Measurements from ENCODE around the gene NAGA.
"Not testable (repeated sequence)": the region's sequence is repeated elsewhere in the genome, so short reads cannot be mapped to it uniquely, and the experiment has no call there.

The NAGA gene

GRCh38 chr22:42070517-42071422 lies at the start of gene NAGA:
Gene NAGA (minus strand): TSS chr22:42070812. CDS start chr22:42070297, 515 bp downstream.
- Histone ChIP-seq H3K4me3 (ENCODE audit: low read length, poor library complexity, severe bottlenecking) (peak within 1 kb of the TSS; percentile 78), H2AFZ (ENCODE audit: low read length) (peak within 1 kb of the TSS; percentile 68), H3K4me2 (ENCODE audit: low read depth, low read length, poor library complexity, severe bottlenecking) (peak within 1 kb of the TSS; percentile 86), H3K9me3 (ENCODE audit: insufficient read depth, low read depth, low read length) (no peaks in the 10 kb centered on the region), H3F3A (ENCODE audit: low read depth) (no peaks in the 10 kb centered on the region), H3K27me3 (ENCODE audit: insufficient read depth, low read length, poor library complexity, severe bottlenecking) (no peaks in the 10 kb centered on the region), H3K4me1 (ENCODE audit: insufficient read depth, low read length, poor library complexity, severe bottlenecking) (peaks cover 8% of the 10 kb centered on the region), H3K36me3 (ENCODE audit: insufficient read depth, low read length) (no peaks in the 10 kb centered on the region), H3K9me2 (replicated peaks; ENCODE audit: low read depth, low read length) (no peaks in the 10 kb centered on the region), H3K79me2 (ENCODE audit: insufficient read depth, low read length) (peaks cover 7% of the 10 kb centered on the region; the same call in 1 of the 2 replicates), H4K20me1 (ENCODE audit: insufficient read depth, low read length, poor library complexity, severe bottlenecking) (no peaks in the 10 kb centered on the region), H3K9ac (ENCODE audit: low read depth, low read length, poor library complexity, severe bottlenecking) (peak within 1 kb of the TSS; percentile 70)
- TF ChIP-seq EZH2phosphoT487 (IDR thresholded peaks at IDR 0.05; ENCODE audit: borderline replicate concordance) (no peak), CTCF (conservative IDR thresholded peaks at IDR 0.05; ENCODE audit: low read length) (no peak)

GRCh38 chr22:42116848-42117424 lies 46.3 kb upstream of the NAGA start:
- Histone ChIP-seq H3K4me1 (ENCODE audit: insufficient read depth, low read length, poor library complexity, severe bottlenecking) (peaks cover 25% of the 10 kb centered on the region), H2AFZ (ENCODE audit: low read length) (no peak overlapping the region), H3K9ac (ENCODE audit: low read depth, low read length, poor library complexity, severe bottlenecking) (no peak overlapping the region), H3K4me2 (ENCODE audit: low read depth, low read length, poor library complexity, severe bottlenecking) (no peak overlapping the region), H3K9me3 (ENCODE audit: insufficient read depth, low read depth, low read length) (peaks cover 6% of the 10 kb centered on the region; the same call in 1 of the 2 replicates), H4K20me1 (ENCODE audit: insufficient read depth, low read length, poor library complexity, severe bottlenecking) (no peaks in the 10 kb centered on the region), H3K36me3 (ENCODE audit: insufficient read depth, low read length) (no peaks in the 10 kb centered on the region), H3K27me3 (ENCODE audit: insufficient read depth, low read length, poor library complexity, severe bottlenecking) (no peaks in the 10 kb centered on the region), H3F3A (ENCODE audit: low read depth) (peaks cover 7% of the 10 kb centered on the region), H3K9me2 (replicated peaks; ENCODE audit: low read depth, low read length) (no peaks in the 10 kb centered on the region), H3K4me3 (ENCODE audit: low read length, poor library complexity, severe bottlenecking) (no peak overlapping the region), H3K79me2 (ENCODE audit: insufficient read depth, low read length) (no peaks in the 10 kb centered on the region)
- TF ChIP-seq EZH2phosphoT487 (IDR thresholded peaks at IDR 0.05; ENCODE audit: borderline replicate concordance) (no peak), CTCF (conservative IDR thresholded peaks at IDR 0.05; ENCODE audit: low read length) (peak; percentile 64)

DNA sequence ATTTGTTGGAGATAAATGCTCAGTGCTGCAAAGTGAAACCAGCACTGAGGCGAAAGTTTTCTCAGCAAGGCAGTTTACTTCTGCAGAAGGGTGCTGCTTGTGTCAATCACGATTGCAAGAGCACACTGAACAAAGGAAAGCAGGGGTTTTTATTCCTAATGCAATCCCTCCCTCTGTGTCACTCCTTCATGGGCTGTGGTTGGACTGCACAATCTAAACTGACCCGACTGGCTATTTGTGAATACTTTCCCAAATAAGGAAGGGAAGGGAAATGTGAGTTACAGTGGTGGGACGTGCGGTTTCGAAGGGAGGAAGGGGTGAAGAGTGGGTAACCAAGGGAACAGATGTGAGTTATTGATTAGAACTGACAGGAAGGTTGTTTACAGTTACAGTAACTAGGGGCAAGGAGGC lies 44.8 kb upstream of the NAGA start:
- H2AFZ ChIP-seq (ENCODE audit: low read length); H3K36me3 ChIP-seq (ENCODE audit: insufficient read depth, low read length); H3K9me2 ChIP-seq (replicated peaks; ENCODE audit: low read depth, low read length); H3K9me3 ChIP-seq (ENCODE audit: insufficient read depth, low read depth, low read length); H4K20me1 ChIP-seq (ENCODE audit: insufficient read depth, low read length, poor library complexity, severe bottlenecking); H3K4me3 ChIP-seq (ENCODE audit: low read length, poor library complexity, severe bottlenecking); H3K4me2 ChIP-seq (ENCODE audit: low read depth, low read length, poor library complexity, severe bottlenecking); H3K27me3 ChIP-seq (ENCODE audit: insufficient read depth, low read length, poor library complexity, severe bottlenecking); H3K9ac ChIP-seq (ENCODE audit: low read depth, low read length, poor library complexity, severe bottlenecking); H3K79me2 ChIP-seq (ENCODE audit: insufficient read depth, low read length); H3F3A ChIP-seq (ENCODE audit: low read depth): not testable (repeated sequence)
- peaks cover 12% of the 10 kb centered on the region for H3K4me1 ChIP-seq (ENCODE audit: insufficient read depth, low read length, poor library complexity, severe bottlenecking)
